IPS-20b (cell line): Measurements from ENCODE around the gene BMP7.

Experiments
- H3K27ac ChIP-seq: one replicate; pipeline ENCODE4 v1.5.1; 2013; ENCODE audit warnings: low read length
- H3K27me3 ChIP-seq: 2 replicates; pipeline ENCODE4 v1.6.1; 2013; ENCODE audit warnings: mild to moderate bottlenecking, low read length, inconsistent platforms; ENCODE audit not compliant: insufficient read depth
- H3K36me3 ChIP-seq: 2 replicates; pipeline ENCODE4 v1.6.1; 2013; ENCODE audit warnings: low read depth, mild to moderate bottlenecking, inconsistent platforms, low read length, moderate library complexity; ENCODE audit not compliant: insufficient read depth
- H3K4me1 ChIP-seq: 2 replicates; pipeline ENCODE4 v1.6.1; 2013; ENCODE audit warnings: mild to moderate bottlenecking, control low read depth, inconsistent platforms, low read length, moderate library complexity; ENCODE audit not compliant: insufficient read depth
- H3K4me3 ChIP-seq: 2 replicates; pipeline ENCODE4 v1.5.1; 2013; ENCODE audit warnings: mild to moderate bottlenecking, low read length, inconsistent platforms
- H3K9ac ChIP-seq: 2 replicates; pipeline ENCODE4 v1.6.1; 2013; ENCODE audit warnings: low read depth, mild to moderate bottlenecking, inconsistent platforms, low read length, moderate library complexity
- H3K9me3 ChIP-seq: 2 replicates; pipeline ENCODE4 v1.6.1; 2013; ENCODE audit warnings: mild to moderate bottlenecking, low read depth, low read length, inconsistent platforms; ENCODE audit not compliant: insufficient read depth

BMP7 gene

DNA sequence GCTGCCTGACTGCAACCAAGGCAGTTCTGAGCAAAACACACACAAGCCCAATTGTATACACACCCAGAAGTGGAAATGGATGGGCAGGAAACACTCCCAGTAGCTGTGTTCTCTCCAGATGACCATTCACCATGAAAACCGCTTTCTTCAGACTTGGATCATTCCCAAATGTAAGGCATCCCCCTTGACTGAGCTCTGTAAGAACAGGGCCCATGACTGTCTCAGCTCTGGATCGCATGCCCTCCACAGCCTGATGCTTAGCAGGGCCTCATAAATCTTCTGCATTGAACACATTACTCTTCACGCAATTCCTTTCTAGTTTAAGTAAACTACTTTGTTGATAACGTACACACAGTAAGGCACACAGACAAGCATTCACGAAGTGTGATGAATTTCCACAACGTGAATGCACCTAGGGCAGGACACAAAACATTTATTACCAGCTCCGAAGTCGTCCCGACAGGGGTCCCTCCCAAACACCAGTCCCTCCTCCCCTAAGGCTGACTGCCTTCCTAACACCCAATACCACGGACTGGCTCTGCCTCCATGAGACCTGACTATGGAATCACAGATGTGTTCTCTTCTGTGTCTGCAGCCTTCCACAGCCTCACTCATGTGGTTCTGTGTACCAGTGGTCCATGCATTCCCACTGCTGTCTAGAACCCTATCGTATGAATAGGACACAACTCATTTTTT is 31.7 kb downstream of the BMP7 start:
- no peak overlapping the region for H3K4me3 ChIP-seq
- H3K27ac ChIP-seq = no peak overlapping the region
- peaks cover 8% of the 10 kb centered on the region; the same call in 1 of the 2 replicates for H3K9me3 ChIP-seq
- peaks cover 47% of the 10 kb centered on the region for H3K27me3 ChIP-seq
- no peaks in the 10 kb centered on the region for H3K36me3 ChIP-seq
- peaks cover 16% of the 10 kb centered on the region; the same call in 1 of the 2 replicates for H3K4me1 ChIP-seq
- H3K9ac ChIP-seq = no peak overlapping the region

DNA sequence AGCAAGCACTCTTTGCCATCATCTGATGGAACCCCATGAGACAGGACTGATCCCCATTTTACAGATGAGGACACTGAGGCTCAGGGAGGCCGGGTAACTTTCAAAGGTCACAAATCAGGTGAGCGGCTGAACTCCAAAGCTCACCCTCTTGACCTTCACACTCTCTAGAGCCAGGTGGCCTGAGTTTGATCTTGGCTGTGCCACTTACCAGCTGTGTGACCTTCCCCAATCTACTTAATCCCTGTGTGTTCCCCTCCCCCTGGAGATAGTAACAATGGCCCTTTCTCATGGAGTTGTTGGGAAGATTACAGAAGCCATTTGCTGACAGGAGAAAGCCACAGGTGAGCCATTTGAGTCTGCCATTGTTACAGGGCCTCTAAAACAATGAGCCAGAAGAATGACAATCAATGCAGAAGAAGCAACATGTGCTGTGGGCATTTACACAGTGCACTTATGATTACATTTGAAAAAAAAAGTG is 34.5 kb downstream of the BMP7 start:
- no peak overlapping the region for H3K9ac ChIP-seq
- H3K27ac ChIP-seq = no peak overlapping the region
- H3K9me3 ChIP-seq = no peaks in the 10 kb centered on the region
- H3K4me3 ChIP-seq = peak overlapping the region; percentile 5; the same call in 1 of the 2 replicates
- H3K27me3 ChIP-seq = peaks cover 47% of the 10 kb centered on the region
- H3K36me3 ChIP-seq = no peaks in the 10 kb centered on the region
- peaks cover 16% of the 10 kb centered on the region; the same call in 1 of the 2 replicates for H3K4me1 ChIP-seq

DNA sequence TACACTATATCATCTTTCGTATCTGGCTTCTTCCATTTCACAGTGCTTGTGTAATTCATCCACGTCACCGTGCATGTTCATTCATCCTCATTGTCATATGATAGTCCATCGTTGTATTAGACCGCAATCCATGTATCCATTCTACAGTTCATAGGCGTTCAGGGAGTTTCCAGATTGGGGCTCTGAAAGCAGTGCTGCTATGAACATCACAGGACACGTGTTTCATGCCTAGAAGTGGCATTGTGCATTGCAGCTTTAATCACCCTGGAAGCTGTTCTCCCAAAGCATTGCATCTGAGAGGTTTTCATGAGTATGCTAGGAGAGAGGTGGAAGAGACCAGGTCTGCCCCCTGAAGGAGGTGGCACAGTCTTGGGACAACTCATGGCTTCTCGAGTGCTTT is 35.3 kb downstream of the BMP7 start:
- Histone ChIP-seq H3K9ac (no peak overlapping the region), H3K27me3 (peaks cover 47% of the 10 kb centered on the region), H3K4me3 (no peak overlapping the region), H3K4me1 (peaks cover 16% of the 10 kb centered on the region; the same call in 1 of the 2 replicates), H3K36me3 (no peaks in the 10 kb centered on the region), H3K27ac (no peak overlapping the region), H3K9me3 (no peaks in the 10 kb centered on the region)

DNA sequence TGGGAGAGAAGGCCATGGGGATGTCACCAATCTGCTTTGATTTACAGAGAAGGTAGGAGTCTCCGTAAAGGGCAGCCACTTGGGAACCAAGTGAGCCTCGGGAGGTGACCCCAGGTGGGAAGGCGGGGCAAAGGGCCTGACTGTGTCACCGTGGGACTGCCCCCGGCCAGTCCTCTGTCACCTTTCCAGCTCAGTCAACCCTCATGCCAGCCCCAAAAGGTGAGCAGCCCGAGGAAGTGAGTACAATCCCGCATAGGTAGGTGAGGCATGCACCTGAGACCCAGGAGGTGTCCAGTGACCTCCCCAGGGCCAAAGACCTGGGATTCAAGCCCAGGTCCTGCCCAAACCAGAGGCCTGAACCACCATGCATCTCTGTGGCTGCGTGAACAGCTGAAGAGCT is 36.2 kb downstream of the BMP7 start:
- Histone ChIP-seq H3K36me3 (no peaks in the 10 kb centered on the region), H3K27me3 (peaks cover 38% of the 10 kb centered on the region), H3K4me3 (no peak overlapping the region), H3K9me3 (no peaks in the 10 kb centered on the region), H3K9ac (no peak overlapping the region), H3K4me1 (peaks cover 16% of the 10 kb centered on the region; the same call in 1 of the 2 replicates), H3K27ac (no peak overlapping the region)

DNA sequence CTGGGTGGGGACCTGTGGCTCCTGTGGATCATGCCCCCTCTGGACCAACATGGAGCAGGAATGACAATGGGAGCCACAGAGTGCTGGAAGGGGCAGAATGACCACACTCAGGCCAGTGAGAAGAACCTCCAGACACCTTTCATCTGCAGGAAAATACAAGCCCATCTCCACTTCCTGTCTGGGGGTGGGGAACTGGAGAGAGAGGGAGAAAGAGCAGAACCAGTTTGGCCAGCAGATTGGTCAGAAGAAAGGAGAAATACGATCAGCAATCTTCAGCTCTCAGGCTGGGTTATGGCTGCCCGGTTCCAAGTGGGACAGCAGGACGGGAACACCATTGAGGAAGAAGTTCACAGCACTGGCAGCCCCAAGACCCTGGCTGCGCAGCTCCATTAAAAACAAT is 37.0 kb downstream of the BMP7 start:
- no peak overlapping the region for H3K4me3 ChIP-seq
- H3K27me3 ChIP-seq = peaks cover 31% of the 10 kb centered on the region
- no peak overlapping the region for H3K27ac ChIP-seq
- no peaks in the 10 kb centered on the region for H3K36me3 ChIP-seq
- H3K9me3 ChIP-seq = no peaks in the 10 kb centered on the region
- no peak overlapping the region for H3K9ac ChIP-seq
- H3K4me1 ChIP-seq = peaks cover 16% of the 10 kb centered on the region; the same call in 1 of the 2 replicates

DNA sequence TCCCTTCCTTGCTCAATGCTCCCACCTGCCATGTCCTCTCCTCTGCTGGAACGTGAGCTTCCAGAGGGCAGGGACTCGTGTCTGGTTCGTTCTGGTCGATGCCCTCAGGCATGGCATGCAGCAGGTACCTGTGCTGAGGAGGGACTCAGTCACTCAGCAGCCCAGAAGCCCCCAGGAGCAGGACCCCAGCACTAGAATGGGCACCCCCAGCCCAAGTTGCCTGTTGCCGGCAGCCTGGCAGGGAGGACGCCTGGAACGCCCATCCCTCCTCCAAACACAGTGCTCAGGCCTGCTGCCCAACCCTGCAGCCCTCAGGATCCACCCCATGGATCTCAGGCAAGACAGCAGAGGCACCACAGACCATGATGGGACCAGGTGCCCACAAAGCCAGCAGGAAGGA is 40.6 kb downstream of the BMP7 start:
- Histone ChIP-seq H3K9me3 (no peaks in the 10 kb centered on the region), H3K4me1 (no peaks in the 10 kb centered on the region), H3K9ac (no peak overlapping the region), H3K36me3 (no peaks in the 10 kb centered on the region), H3K27ac (no peak overlapping the region), H3K27me3 (peaks cover under 1% of the 10 kb centered on the region), H3K4me3 (no peak overlapping the region)

DNA sequence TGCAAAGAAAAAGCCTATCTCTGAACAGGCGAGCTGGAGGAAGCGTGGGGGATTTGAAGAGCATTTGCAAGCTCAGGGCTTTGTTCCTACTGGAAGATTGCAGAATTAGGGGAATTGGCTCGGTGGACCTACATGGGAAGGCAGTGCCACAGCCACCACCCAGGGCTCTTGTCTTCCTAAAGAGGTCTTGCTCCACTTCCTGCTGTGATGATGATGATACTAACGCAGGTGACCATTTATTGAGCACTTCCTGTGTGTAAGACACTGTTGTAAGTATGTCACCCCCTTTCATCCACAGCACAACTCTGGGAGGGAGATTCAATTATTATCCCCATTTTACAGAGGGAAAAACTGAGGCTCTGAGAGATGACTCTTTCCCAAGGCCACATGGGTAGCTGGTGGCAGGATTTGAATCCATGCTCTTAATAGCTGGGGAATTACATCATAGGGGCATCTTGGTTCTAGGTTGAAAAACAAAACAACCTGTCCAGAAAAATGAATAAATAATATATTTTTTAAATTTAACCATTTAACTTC is 41.2 kb downstream of the BMP7 start:
- Histone ChIP-seq H3K27ac (peak overlapping the region; percentile 42), H3K4me3 (no peak overlapping the region), H3K27me3 (no peaks in the 10 kb centered on the region), H3K4me1 (no peaks in the 10 kb centered on the region), H3K9me3 (no peaks in the 10 kb centered on the region), H3K36me3 (no peaks in the 10 kb centered on the region), H3K9ac (no peak overlapping the region)

DNA sequence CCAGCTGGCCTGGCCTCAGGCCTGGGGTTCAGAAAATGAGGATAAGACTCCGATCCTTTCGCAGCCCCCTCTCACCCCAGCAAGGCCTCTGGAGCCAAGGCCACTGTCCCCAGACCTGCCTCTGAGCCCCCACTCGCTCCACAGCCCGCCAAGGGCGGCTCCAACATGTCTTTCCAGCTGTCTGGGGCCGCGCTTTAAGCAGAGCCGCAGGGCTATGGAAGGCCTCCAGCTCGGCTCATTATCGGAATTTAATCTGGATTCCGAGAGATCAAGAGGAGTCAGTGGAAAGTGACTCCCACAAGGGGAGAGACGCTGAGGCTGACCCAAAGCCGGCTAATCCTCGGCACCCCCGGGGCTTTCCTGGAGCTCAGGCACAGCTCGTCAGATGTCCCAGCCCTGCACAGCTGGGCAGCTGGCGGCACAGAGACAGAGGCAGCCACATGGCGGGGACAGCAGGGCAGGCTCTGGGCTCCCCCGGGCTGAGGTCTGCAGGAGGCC is 41.8 kb downstream of the BMP7 start:
- Histone ChIP-seq H3K4me3 (no peak overlapping the region), H3K36me3 (no peaks in the 10 kb centered on the region), H3K27me3 (no peaks in the 10 kb centered on the region), H3K4me1 (no peaks in the 10 kb centered on the region), H3K9me3 (no peaks in the 10 kb centered on the region), H3K9ac (no peak overlapping the region), H3K27ac (peak overlapping the region; percentile 42)

DNA sequence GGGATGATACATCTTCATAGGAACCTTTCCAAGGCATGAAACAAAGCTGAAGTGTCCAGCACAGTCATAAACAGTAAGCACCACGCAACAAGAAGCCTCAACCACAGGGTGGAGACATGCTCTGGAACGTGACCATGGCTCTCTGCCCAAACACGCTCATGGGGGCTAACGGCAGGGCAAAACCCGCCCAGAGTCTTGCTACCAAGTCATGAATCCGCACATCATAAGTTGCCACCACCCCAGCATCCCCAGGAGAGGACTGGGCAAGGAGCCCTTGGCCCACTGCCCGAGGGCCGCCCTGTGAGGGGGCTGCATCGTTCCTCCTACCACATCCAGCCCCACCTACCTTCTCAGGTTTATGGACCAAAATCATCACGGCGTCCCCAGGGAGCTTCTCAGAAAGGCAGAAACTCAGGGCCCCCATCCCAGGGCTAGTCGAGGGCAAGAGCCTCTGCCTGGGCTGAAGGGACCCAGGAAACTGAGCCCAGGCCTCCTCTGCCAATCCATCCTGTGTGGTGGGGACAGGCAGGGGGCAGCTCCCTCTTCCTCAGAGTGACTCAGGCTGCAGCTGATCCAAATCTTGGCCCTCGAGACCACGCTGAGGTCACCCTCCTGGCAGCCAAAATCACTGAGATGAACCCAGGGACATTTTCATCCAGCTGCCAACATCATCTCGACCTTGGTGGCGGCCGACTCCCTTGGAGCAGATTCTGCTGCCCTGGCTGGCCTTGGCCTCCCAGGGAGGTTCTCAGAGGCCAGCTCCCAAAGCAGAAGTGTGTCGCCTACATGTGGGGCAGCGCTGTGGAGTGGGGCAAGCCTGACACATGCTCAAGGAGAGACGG is 42.6 kb downstream of the BMP7 start:
- Histone ChIP-seq H3K27me3 (no peaks in the 10 kb centered on the region), H3K27ac (no peak overlapping the region), H3K4me1 (no peaks in the 10 kb centered on the region), H3K9ac (no peak overlapping the region), H3K36me3 (no peaks in the 10 kb centered on the region), H3K9me3 (no peaks in the 10 kb centered on the region), H3K4me3 (no peak overlapping the region)

DNA sequence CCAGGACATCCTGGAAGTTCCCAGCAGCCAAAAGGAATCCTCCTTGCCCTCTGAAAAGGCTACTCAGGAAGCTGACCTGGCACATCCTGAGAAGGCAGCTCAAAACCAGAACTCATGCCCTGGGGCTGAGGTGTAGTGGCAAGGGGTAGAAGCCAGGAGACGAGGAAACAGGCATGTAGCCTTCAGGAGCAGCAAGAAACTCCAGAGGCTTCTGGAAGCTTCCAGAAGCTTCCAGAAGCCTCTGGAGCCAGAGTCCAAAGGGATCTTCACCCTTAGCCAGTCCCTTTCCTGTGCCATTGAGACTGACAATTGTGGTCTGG is 43.9 kb downstream of the BMP7 start:
- no peak overlapping the region for H3K27ac ChIP-seq
- no peaks in the 10 kb centered on the region for H3K27me3 ChIP-seq
- no peak overlapping the region for H3K4me3 ChIP-seq
- no peaks in the 10 kb centered on the region for H3K9me3 ChIP-seq
- H3K36me3 ChIP-seq = no peaks in the 10 kb centered on the region
- no peak overlapping the region for H3K9ac ChIP-seq
- no peaks in the 10 kb centered on the region for H3K4me1 ChIP-seq

DNA sequence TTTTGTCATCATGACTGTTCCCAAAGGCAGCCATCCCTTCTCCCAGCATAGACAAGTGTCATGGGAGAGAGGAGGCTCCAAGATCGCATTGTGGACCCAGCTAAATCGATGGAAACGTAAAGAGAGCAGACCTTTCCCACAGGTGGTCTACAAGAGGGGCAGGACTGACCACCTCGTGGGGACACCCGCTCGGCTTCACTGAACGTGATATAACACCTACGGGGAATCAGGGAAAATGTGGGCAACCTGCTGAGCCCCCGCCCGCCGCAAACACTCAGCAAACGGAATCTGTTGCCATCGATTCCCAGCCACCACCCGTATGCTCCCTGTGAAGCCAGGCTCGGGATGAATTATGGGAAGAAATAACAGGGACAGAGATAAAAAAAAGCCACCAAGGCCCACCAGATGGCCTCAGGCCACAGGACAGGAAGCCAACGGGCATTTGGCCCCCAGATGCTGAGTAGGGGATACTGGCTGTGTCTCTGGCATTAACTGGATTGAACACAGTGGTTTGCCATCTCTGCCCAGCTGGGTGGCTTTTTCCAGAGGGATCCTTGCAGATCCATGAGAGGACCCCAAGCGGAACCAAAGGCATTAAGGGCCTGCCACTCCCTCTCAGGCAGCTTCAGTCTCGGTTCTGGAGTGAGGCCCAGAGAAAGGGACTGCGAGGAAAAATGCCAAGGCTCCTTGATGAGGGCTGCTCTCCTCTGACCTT is 44.4 kb downstream of the BMP7 start:
- Histone ChIP-seq H3K4me1 (no peaks in the 10 kb centered on the region), H3K9me3 (no peaks in the 10 kb centered on the region), H3K36me3 (no peaks in the 10 kb centered on the region), H3K27ac (no peak overlapping the region), H3K9ac (no peak overlapping the region), H3K27me3 (no peaks in the 10 kb centered on the region), H3K4me3 (no peak overlapping the region)
